ENCODE results near the gene GYS1. TPM values are rescaled to one million over a fixed set of nuclear protein-coding genes. Genes with fewer than 3 reads are reported as not detected.

The GYS1 gene
- total and polyA plus RNA-seq, 2 donors (not counting 1 experiment from before 2014, with no cell fraction given), result 31.2 to 42.8 TPM

GRCh38 chr19:48950830-48951519 is 42.1 kb downstream of the GYS1 start:
- Histone ChIP-seq H3K79me2 (ENCODE audit: control insufficient read depth, insufficient read depth, low read length) (peaks cover 12% of the 10 kb centered on the region), H3K9ac (ENCODE audit: insufficient read depth, low read length) (no peak overlapping the region), H3K9me3 (ENCODE audit: control insufficient read depth, insufficient read depth, low read depth, low read length) (no peaks in the 10 kb centered on the region), H3K27me3 (ENCODE audit: control insufficient read depth, insufficient read depth, low read length) (no peaks in the 10 kb centered on the region), H4K20me1 (ENCODE audit: control insufficient read depth, extremely low read depth, insufficient read depth, low read length) (no peaks in the 10 kb centered on the region), H3K4me1 (ENCODE audit: control insufficient read depth, extremely low read depth, insufficient read depth, low read length) (peaks cover 7% of the 10 kb centered on the region), H3K27ac (ENCODE audit: insufficient read depth, low read length) (no peak overlapping the region), H3K4me2 (ENCODE audit: extremely low read depth, insufficient read depth, low read length) (no peak overlapping the region), H3K4me3 (replicated peaks in 1 of 4; ENCODE audit: control extremely low read depth in 1 of 4, insufficient read depth in 1 of 4, low read depth in 3 of 4, low read length in 4 of 4) (no peak overlapping the region), H2AFZ (ENCODE audit: low read length) (no peak overlapping the region), H3K36me3 (ENCODE audit: control insufficient read depth, insufficient read depth, low read length) (peaks cover 4% of the 10 kb centered on the region)
- DNase-seq (ENCODE audit: low read depth in 2 of 2), result no peak
- no peak for TF ChIP-seq EZH2 (IDR thresholded peaks at IDR 0.05; ENCODE audit: low read length, missing control alignments)
- no peak for TF ChIP-seq CTCF (conservative IDR thresholded peaks at IDR 0.05 in 1 of 2, IDR thresholded peaks at IDR 0.05 in 1 of 2; ENCODE audit: low read depth in 1 of 2, low read length in 2 of 2)

- Histone ChIP-seq H3K9ac (ENCODE audit: insufficient read depth, low read length) (no peak overlapping the region), H3K9me3 (ENCODE audit: control insufficient read depth, insufficient read depth, low read depth, low read length) (no peaks in the 10 kb centered on the region), H3K27me3 (ENCODE audit: control insufficient read depth, insufficient read depth, low read length) (no peaks in the 10 kb centered on the region), H2AFZ (ENCODE audit: low read length) (no peak overlapping the region), H3K4me1 (ENCODE audit: control insufficient read depth, extremely low read depth, insufficient read depth, low read length) (peaks cover 2% of the 10 kb centered on the region), H3K79me2 (ENCODE audit: control insufficient read depth, insufficient read depth, low read length) (peaks cover 4% of the 10 kb centered on the region), H3K4me2 (ENCODE audit: extremely low read depth, insufficient read depth, low read length) (no peak overlapping the region), H3K36me3 (ENCODE audit: control insufficient read depth, insufficient read depth, low read length) (no peaks in the 10 kb centered on the region), H3K27ac (ENCODE audit: insufficient read depth, low read length) (no peak overlapping the region), H3K4me3 (replicated peaks in 1 of 4; ENCODE audit: control extremely low read depth in 1 of 4, insufficient read depth in 1 of 4, low read depth in 3 of 4, low read length in 4 of 4) (no peak overlapping the region), H4K20me1 (ENCODE audit: control insufficient read depth, extremely low read depth, insufficient read depth, low read length) (no peaks in the 10 kb centered on the region)
- no peak for DNase-seq (ENCODE audit: low read depth in 2 of 2)
- TF ChIP-seq CTCF (conservative IDR thresholded peaks at IDR 0.05 in 1 of 2, IDR thresholded peaks at IDR 0.05 in 1 of 2; ENCODE audit: low read depth in 1 of 2, low read length in 2 of 2) (no peak), EZH2 (IDR thresholded peaks at IDR 0.05; ENCODE audit: low read length, missing control alignments) (no peak)
Observed at GRCh38 chr19:48950159-48950558, 43.0 kb downstream of the GYS1 start.

- TF ChIP-seq CTCF (conservative IDR thresholded peaks at IDR 0.05 in 1 of 2, IDR thresholded peaks at IDR 0.05 in 1 of 2; ENCODE audit: low read depth in 1 of 2, low read length in 2 of 2) (no peak), EZH2 (IDR thresholded peaks at IDR 0.05; ENCODE audit: low read length, missing control alignments) (no peak)
- no peaks in the 10 kb centered on the region for H4K20me1 ChIP-seq (ENCODE audit: control insufficient read depth, extremely low read depth, insufficient read depth, low read length)
- no peak overlapping the region for H2AFZ ChIP-seq (ENCODE audit: low read length)
- DNase-seq (ENCODE audit: low read depth in 2 of 2), result no peak
- H3K36me3 ChIP-seq (ENCODE audit: control insufficient read depth, insufficient read depth, low read length), result no peaks in the 10 kb centered on the region
- H3K4me1 ChIP-seq (ENCODE audit: control insufficient read depth, extremely low read depth, insufficient read depth, low read length), result no peaks in the 10 kb centered on the region
- H3K9me3 ChIP-seq (ENCODE audit: control insufficient read depth, insufficient read depth, low read depth, low read length), result no peaks in the 10 kb centered on the region
- H3K27ac ChIP-seq (ENCODE audit: insufficient read depth, low read length), result no peak overlapping the region
- H3K4me3 ChIP-seq (replicated peaks in 1 of 4; ENCODE audit: control extremely low read depth in 1 of 4, insufficient read depth in 1 of 4, low read depth in 3 of 4, low read length in 4 of 4), result no peak overlapping the region
- H3K27me3 ChIP-seq (ENCODE audit: control insufficient read depth, insufficient read depth, low read length), result no peaks in the 10 kb centered on the region
- no peak overlapping the region for H3K4me2 ChIP-seq (ENCODE audit: extremely low read depth, insufficient read depth, low read length)
- H3K79me2 ChIP-seq (ENCODE audit: control insufficient read depth, insufficient read depth, low read length), result no peaks in the 10 kb centered on the region
- no peak overlapping the region for H3K9ac ChIP-seq (ENCODE audit: insufficient read depth, low read length)
Observed at GRCh38 chr19:48947258-48947542, 45.9 kb downstream of the GYS1 start.

Data from fibroblast of lung (primary cell).